Stimulated activated CD4-positive, alpha-beta T cell treated with anti-CD3 and anti-CD28 coated beads, Interleukin-2, amount 100 ng/mL, for 4 hours (primary cell): ENCODE results near the gene ANKRD13A.
"Not testable (repeated sequence)": the region's sequence is repeated elsewhere in the genome, so short reads cannot be mapped to it uniquely, and the experiment has no call there.

Experiments used
- DNase-seq: peaks from one replicate; pipeline ENCODE4 v3.0.0-alpha.2; 2020; ENCODE audit warnings: low read depth

ANKRD13A gene

GRCh38 chr12:110079477-110080400 lies 80.5 kb downstream of the ANKRD13A start:
- peak; percentile 70 for DNase-seq

- no peak for DNase-seq
These were observed 81.2 kb downstream of the ANKRD13A start for GRCh38 chr12:110080410-110080809.

GRCh38 chr12:110084314-110085015 lies 85.2 kb downstream of the ANKRD13A start:
- no peak for DNase-seq

- DNase-seq: not testable (repeated sequence)
These were observed 89.0 kb downstream of the ANKRD13A start for GRCh38 chr12:110088216-110088615.

- no peak for DNase-seq
These were observed 89.7 kb downstream of the ANKRD13A start for GRCh38 chr12:110088936-110089335.
